Peyer's patch (tissue), 4 donors: ENCODE results near the gene NATD1. TPM values are rescaled to one million over a fixed set of nuclear protein-coding genes. Genes with fewer than 3 reads are reported as not detected.

Experiments
- DNase-seq, 3 donors: peaks; one replicate each; pipeline ENCODE4 v3.0.0-alpha.2; 2017 to 2019
- H3K27ac ChIP-seq, 4 donors: fragments of 200-600 bp; sonication (generic); one replicate each; pipeline ENCODE4 v1.5.1; 2016 to 2019
- H3K27me3 ChIP-seq, 2 donors: fragments of 200-600 bp; sonication (generic); one replicate each; pipeline ENCODE4 v1.5.1; 2019
- H3K36me3 ChIP-seq, 3 donors: fragments of 200-600 bp; sonication (generic); one replicate each; pipeline ENCODE4 v1.5.1; 2016 to 2019
- H3K4me1 ChIP-seq, 4 donors: fragments of 200-600 bp; sonication (generic); one replicate each; pipeline ENCODE4 v1.5.1; 2016 to 2019
- H3K4me3 ChIP-seq, 4 donors: fragments of 200-600 bp; sonication (generic); 1 replicate in 3 of 4; 2 replicates in 1 of 4; pipeline ENCODE4 v1.5.1; 2016 to 2019; ENCODE audit warnings: mild to moderate bottlenecking in 1 of 4
- H3K9me3 ChIP-seq, 4 donors: fragments of 200-600 bp; sonication (generic); one replicate each; pipeline ENCODE4 v1.5.1; 2016 to 2019; ENCODE audit warnings: mild to moderate bottlenecking in 1 of 4
- POLR2A ChIP-seq, 2 donors: fragments of 450-650 bp; IDR thresholded peaks; one replicate each; pipeline ENCODE4 v1.5.1; 2017; ENCODE audit warnings: antibody characterized with exemption in 2 of 2, mild to moderate bottlenecking in 2 of 2, moderate library complexity in 2 of 2
- total RNA-seq, 4 donors: library from RNA; depleted of rRNA; stranded (reverse); fragments of >200 nt; gene quantifications; one replicate each; pipeline ENCODE4 v1.1.0, GENCODE V29; 2016
- TF ChIP-seq, protein P1 (sequence below), 6 experiments: fragments of 450-650 bp in 4 of 6; fragments of 200-600 bp in 2 of 6; sonication (generic) in 1 of 6; IDR thresholded peaks; one replicate each; pipeline ENCODE4 v1.5.1; 2017 to 2019; ENCODE audit warnings: antibody characterized with exemption in 6 of 6, mild to moderate bottlenecking in 3 of 6, moderate library complexity in 1 of 6

The NATD1 gene
- total RNA-seq, 4 donors from 2014 or later = 5.0 to 11.4 (median 10.1) TPM

DNA sequence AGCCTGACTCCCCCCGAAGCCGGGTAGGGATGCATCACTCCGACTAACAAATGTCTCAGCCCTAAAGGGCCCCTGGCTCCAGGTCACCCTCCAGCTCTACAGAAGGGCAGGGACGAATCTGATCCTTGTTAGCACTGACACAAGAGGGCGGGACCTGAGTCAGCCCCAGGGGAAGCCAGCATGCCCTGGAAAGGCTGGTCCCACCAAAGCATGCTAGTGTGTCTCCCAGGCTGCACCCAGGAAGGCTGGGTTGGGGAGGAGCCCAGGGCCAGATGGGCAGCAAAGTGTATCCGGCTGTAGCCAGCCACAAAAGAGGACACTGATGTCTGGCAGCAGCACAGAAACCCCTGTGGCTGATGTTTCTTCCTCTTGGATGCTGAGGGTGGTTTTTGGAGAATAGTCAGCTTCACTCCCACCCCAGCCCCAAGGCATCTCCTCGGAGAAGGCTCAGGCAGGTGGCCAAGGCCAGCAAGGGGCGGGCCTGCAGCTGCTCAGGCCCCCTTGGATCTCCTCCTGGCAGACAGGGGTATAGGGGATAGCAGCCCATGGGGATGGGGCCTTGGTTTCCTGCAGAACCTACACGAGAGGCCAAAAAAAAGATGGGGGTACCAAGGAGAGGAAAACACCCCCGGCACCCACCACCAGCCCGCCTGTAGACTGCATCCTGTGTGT, 11.0 kb downstream of the NATD1 start:
- TF ChIP-seq, protein P1, sequence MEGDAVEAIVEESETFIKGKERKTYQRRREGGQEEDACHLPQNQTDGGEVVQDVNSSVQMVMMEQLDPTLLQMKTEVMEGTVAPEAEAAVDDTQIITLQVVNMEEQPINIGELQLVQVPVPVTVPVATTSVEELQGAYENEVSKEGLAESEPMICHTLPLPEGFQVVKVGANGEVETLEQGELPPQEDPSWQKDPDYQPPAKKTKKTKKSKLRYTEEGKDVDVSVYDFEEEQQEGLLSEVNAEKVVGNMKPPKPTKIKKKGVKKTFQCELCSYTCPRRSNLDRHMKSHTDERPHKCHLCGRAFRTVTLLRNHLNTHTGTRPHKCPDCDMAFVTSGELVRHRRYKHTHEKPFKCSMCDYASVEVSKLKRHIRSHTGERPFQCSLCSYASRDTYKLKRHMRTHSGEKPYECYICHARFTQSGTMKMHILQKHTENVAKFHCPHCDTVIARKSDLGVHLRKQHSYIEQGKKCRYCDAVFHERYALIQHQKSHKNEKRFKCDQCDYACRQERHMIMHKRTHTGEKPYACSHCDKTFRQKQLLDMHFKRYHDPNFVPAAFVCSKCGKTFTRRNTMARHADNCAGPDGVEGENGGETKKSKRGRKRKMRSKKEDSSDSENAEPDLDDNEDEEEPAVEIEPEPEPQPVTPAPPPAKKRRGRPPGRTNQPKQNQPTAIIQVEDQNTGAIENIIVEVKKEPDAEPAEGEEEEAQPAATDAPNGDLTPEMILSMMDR (IDR thresholded peaks at IDR 0.05) = no peak
- no peak for TF ChIP-seq POLR2A (IDR thresholded peaks at IDR 0.05)
- H3K4me3 ChIP-seq = no peak overlapping the region
- no peak overlapping the region for H3K27ac ChIP-seq
- H3K36me3 ChIP-seq = peaks cover 0 to 6% (median 0%) of the 10 kb centered on the region in 3 donors
- H3K4me1 ChIP-seq = no peaks in the 10 kb centered on the region
- no peak for DNase-seq
- no peaks in the 10 kb centered on the region for H3K9me3 ChIP-seq
- no peaks in the 10 kb centered on the region for H3K27me3 ChIP-seq

DNA sequence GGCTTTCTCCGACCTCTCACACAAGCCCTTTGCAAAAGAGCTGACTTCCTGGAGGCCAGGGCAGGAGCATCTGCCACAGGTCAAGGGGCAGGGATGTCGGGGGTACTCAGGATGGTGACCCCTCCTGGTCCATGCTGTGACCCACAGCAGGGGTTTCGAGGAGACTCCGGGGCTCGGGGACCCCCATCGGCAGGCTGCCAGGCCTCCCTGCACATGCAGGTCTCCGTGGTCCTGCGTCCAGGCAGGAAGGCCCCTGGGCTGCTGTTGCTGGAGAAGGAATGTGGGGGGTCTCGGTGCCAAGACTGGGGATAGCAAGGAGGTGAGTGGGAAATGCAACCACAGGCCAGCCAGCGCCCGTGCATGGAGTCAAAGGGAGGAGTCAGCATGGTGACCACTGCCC, 11.6 kb downstream of the NATD1 start:
- no peak overlapping the region for H3K27ac ChIP-seq
- H3K9me3 ChIP-seq = no peaks in the 10 kb centered on the region
- peaks cover 0 to 6% (median 0%) of the 10 kb centered on the region in 3 donors for H3K36me3 ChIP-seq
- H3K27me3 ChIP-seq = no peaks in the 10 kb centered on the region
- no peaks in the 10 kb centered on the region for H3K4me1 ChIP-seq
- H3K4me3 ChIP-seq = no peak overlapping the region
- TF ChIP-seq POLR2A (IDR thresholded peaks at IDR 0.05) = no peak
- TF ChIP-seq, protein P1 (IDR thresholded peaks at IDR 0.05) = no peak
- no peak for DNase-seq

DNA sequence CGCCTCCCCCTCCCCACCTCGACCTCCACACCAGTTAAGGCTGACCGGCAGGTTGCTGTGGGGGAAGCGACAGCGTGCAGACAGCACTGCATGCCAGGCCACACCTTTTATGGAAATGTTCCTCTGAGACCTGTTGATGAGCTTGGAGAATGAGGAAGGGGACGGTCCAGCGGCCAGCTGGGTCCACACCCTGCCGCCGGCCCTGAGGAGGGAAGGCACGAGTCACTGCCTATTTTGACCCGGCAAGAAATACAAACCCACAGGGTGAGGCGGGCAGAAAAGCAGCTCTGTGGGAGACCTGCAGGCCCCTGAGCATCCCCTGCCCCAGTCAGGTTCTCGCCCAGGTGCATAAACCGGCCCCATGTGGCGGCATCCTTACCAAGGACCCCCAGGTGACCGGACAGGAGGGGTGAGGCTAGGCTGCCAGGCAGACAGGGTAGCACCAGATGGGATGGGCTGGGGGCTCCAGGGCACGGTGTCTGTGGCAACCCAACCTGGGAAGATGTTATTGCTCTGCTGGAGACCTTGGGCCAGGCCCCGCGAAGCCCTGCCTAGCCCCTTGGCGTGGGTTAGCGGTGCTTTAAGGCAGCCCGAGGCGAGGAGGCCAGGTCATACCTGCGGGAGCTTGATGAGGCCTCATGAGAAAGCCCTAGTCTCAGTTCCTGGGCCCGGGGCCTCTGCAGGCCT, 12.7 kb downstream of the NATD1 start:
- DNase-seq = no peak
- TF ChIP-seq, protein P1 (IDR thresholded peaks at IDR 0.05) = no peak
- TF ChIP-seq POLR2A (IDR thresholded peaks at IDR 0.05) = no peak
- H3K27me3 ChIP-seq = no peaks in the 10 kb centered on the region
- no peak overlapping the region for H3K27ac ChIP-seq
- no peaks in the 10 kb centered on the region for H3K4me1 ChIP-seq
- H3K36me3 ChIP-seq = peaks cover 0 to 6% (median 0%) of the 10 kb centered on the region in 3 donors
- H3K9me3 ChIP-seq = no peaks in the 10 kb centered on the region
- no peak overlapping the region for H3K4me3 ChIP-seq

DNA sequence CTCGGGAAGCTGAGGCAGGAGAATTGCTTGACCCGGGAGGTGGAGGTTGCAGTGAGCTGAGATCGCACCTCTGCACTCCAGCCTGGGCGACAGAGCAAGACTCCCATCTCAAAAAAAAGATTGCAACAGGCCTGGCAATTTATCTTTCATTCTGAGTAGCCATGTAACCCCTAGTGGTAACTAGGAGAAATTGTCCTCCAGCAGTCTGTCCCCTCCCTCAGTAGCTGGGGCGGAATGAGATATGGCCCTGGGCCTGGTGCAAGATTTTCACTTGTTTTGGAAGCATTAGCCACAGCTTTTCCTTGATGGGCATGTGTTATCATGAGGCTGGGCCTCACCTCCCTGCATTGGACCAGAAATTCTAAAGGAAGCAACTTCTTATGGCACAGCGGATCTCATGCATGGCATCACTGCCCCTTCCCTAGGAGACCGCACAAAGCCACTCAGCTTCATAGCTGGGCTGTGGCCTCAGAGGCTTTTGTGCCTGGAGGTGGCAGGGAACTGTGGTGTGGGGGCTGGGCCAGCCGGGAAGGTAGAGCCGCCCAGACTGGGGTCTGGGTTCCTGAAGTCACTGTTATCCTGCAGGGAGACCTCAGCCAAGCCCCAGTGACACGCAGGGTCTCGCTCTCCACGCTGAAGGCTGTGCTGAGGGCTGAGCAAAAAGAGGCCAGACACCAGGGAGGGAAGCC, 13.4 kb downstream of the NATD1 start:
- Histone ChIP-seq H3K9me3 (no peaks in the 10 kb centered on the region), H3K4me1 (no peaks in the 10 kb centered on the region), H3K36me3 (peaks cover 0 to 6% (median 0%) of the 10 kb centered on the region in 3 donors), H3K27ac (no peak overlapping the region), H3K27me3 (no peaks in the 10 kb centered on the region), H3K4me3 (no peak overlapping the region)
- DNase-seq = no peak
- TF ChIP-seq POLR2A (IDR thresholded peaks at IDR 0.05) = no peak
- TF ChIP-seq, protein P1 (IDR thresholded peaks at IDR 0.05) = peak in 4 of 6 experiments; percentile 14 to 40 (median 38)

DNA sequence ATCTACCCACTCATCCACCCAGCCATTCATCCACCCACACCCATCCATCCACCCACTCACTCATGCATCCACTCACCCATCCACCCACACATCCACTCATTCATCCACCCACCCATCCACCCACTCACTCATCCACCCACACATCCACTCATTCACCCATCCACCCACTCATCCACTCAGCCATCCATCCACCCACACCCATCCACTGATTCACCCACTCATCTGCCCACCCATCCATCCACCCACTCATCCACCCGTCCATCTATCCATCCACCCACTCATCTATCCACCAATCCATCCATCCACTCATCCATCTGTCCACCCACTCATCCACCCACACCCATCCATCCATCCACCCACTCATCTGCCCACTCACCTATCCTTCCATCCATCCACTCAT, 17.3 kb downstream of the NATD1 start:
- Histone ChIP-seq H3K4me1 (no peaks in the 10 kb centered on the region), H3K27me3 (no peaks in the 10 kb centered on the region), H3K36me3 (no peaks in the 10 kb centered on the region), H3K4me3 (no peak overlapping the region), H3K27ac (no peak overlapping the region), H3K9me3 (no peaks in the 10 kb centered on the region)
- TF ChIP-seq POLR2A (IDR thresholded peaks at IDR 0.05) = no peak
- TF ChIP-seq, protein P1 (IDR thresholded peaks at IDR 0.05) = no peak
- DNase-seq = no peak
